ENCODE results near the gene CYP27B1.

DNA sequence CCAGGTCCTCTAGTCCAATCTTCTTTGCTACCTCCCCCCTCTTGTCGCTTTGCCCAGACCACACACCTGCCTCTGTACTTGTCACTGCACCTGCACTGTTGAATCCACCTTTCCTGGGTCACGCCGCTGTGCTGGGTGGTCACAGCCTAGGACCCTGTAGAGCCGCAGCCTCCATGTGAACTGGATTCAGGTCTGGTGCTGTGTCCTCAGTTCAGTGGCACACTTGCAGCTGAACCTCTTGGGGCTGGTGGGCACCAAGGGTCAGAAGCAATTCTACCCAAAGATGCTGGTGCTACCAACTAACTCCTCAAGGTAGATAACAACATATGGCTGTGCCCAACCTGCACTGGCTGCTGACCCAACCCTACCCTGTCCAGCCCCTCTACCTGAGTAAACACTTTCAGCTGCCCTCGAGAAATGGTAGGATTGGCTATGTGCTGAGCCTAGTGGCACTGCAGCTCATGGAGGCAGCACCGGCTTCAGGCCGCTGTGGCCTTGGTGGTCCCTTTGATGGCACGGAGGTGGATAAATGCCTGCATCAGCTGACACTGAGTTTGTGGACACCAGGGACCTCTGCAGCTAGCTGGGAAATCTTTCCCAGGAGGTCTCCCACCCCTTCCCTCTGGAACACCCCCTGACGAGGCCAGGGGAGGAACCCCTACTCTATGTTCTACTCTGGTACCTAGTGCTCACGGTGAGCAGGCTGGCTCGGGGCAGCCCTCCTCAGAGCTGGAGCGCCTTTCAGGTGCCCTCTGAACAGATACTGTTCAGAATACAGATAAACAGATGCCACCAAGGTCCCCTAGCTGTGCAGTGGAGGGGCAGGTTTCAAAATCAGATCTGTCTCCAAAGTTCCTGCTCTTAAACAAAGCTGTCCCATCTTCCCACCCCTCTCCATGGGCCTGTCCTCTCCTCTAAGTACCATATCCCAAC lies 42.6 kb downstream of the CYP27B1 start:
- TF ChIP-seq EP300 (IDR thresholded peaks at IDR 0.05) (no peak), POLR2A (IDR thresholded peaks at IDR 0.05) (no peak)
